Stimulated activated CD4-positive, alpha-beta T cell treated with anti-CD3 and anti-CD28 coated beads, TNF-alpha, amount 100 ng/mL, for 24 hours (primary cell): ENCODE data around the gene TUBA8.
"Not testable (repeated sequence)": the region's sequence is repeated elsewhere in the genome, so short reads cannot be mapped to it uniquely, and the experiment has no call there.

Experiments
- DNase-seq, 3 experiments: peaks; one replicate each; pipeline ENCODE4 v3.0.0-alpha.2; 2020; ENCODE audit warnings: low read depth in 3 of 3

The TUBA8 gene

GRCh38 chr22:18130699-18131429 lies 20.3 kb downstream of the TUBA8 start:
- DNase-seq, result no peak

GRCh38 chr22:18133452-18133851 lies 22.8 kb downstream of the TUBA8 start:
- no peak for DNase-seq

GRCh38 chr22:18136563-18137320 lies 26.1 kb downstream of the TUBA8 start:
- no peak for DNase-seq

- not testable (repeated sequence) for DNase-seq
Observed at GRCh38 chr22:18141004-18141403, 30.4 kb downstream of the TUBA8 start.

GRCh38 chr22:18144105-18144504 lies 33.5 kb downstream of the TUBA8 start:
- no peak for DNase-seq

- no peak for DNase-seq
Observed at GRCh38 chr22:18145676-18146388, 35.2 kb downstream of the TUBA8 start.

GRCh38 chr22:18146389-18146753 lies 35.8 kb downstream of the TUBA8 start:
- no peak for DNase-seq

GRCh38 chr22:18147791-18148190 lies 37.2 kb downstream of the TUBA8 start:
- no peak for DNase-seq

- DNase-seq, result no peak
Observed at GRCh38 chr22:18148293-18148965, 37.8 kb downstream of the TUBA8 start.

GRCh38 chr22:18152519-18152918 lies 41.9 kb downstream of the TUBA8 start:
- no peak for DNase-seq

- DNase-seq, result no peak
Observed at GRCh38 chr22:18154821-18155390, 44.3 kb downstream of the TUBA8 start.

- DNase-seq, result not testable (repeated sequence)
Observed at GRCh38 chr22:18155546-18155945, 44.9 kb downstream of the TUBA8 start.

GRCh38 chr22:18156878-18157713 lies 46.5 kb downstream of the TUBA8 start:
- DNase-seq, result peak in 2 of 3 experiments; percentile 22 to 56

GRCh38 chr22:18157714-18158028 lies 47.1 kb downstream of the TUBA8 start:
- DNase-seq, result no peak

GRCh38 chr22:18160641-18161040 lies 50.0 kb downstream of the TUBA8 start:
- not testable (repeated sequence) for DNase-seq

GRCh38 chr22:18163843-18164242 lies 53.2 kb downstream of the TUBA8 start:
- DNase-seq, result not testable (repeated sequence)

- DNase-seq, result not testable (repeated sequence)
Observed at GRCh38 chr22:18164584-18164983, 54.0 kb downstream of the TUBA8 start.

GRCh38 chr22:18165356-18165755 lies 54.7 kb downstream of the TUBA8 start:
- not testable (repeated sequence) for DNase-seq

GRCh38 chr22:18170284-18170683 lies 59.7 kb downstream of the TUBA8 start:
- not testable (repeated sequence) for DNase-seq

GRCh38 chr22:18172203-18172602 lies 61.6 kb downstream of the TUBA8 start:
- not testable (repeated sequence) for DNase-seq

- DNase-seq, result not testable (repeated sequence)
Observed at GRCh38 chr22:18172776-18173175, 62.2 kb downstream of the TUBA8 start.
